ENCODE measurements around the gene CHAT.

The CHAT gene

GRCh38 chr10:49688920-49689319 lies 75.1 kb downstream of the CHAT start:
- no peak for DNase-seq

- no peak for DNase-seq
Measured at GRCh38 chr10:49689882-49690510, 76.2 kb downstream of the CHAT start.

GRCh38 chr10:49690698-49691356 lies 77.0 kb downstream of the CHAT start:
- no peak for DNase-seq

- DNase-seq, result no peak
Measured at GRCh38 chr10:49691588-49691987, 77.8 kb downstream of the CHAT start.

GRCh38 chr10:49694466-49694865 lies 80.6 kb downstream of the CHAT start:
- DNase-seq, result no peak

GRCh38 chr10:49696311-49696710 lies 82.5 kb downstream of the CHAT start:
- no peak for DNase-seq

- DNase-seq, result no peak
Measured at GRCh38 chr10:49698679-49699078, 84.8 kb downstream of the CHAT start.

GRCh38 chr10:49700211-49700610 lies 86.4 kb downstream of the CHAT start:
- no peak for DNase-seq

- no peak for DNase-seq
Measured at GRCh38 chr10:49700997-49701396, 87.2 kb downstream of the CHAT start.

GRCh38 chr10:49707585-49707984 lies 93.7 kb downstream of the CHAT start:
- DNase-seq, result no peak

GRCh38 chr10:49709934-49710333 lies 96.1 kb downstream of the CHAT start:
- no peak for DNase-seq

GRCh38 chr10:49710966-49711365 lies 97.1 kb downstream of the CHAT start:
- no peak for DNase-seq

- DNase-seq, result no peak
Measured at GRCh38 chr10:49711481-49711880, 97.6 kb downstream of the CHAT start.

- DNase-seq, result no peak
Measured at GRCh38 chr10:49713266-49713665, 99.4 kb downstream of the CHAT start.
